BE2C (cell line): ENCODE data around the gene RCAN1.
A peak's percentile ranks its signal among the peaks of the same experiment; 100 is the strongest.

ENCODE experiments used
- DNase-seq: peaks from one replicate; pipeline ENCODE4 v3.0.0-alpha.2; 2020
- H3K27me3 ChIP-seq: fragments of 250-450 bp; sonication (Bioruptor Pico); 2 replicates; pipeline ENCODE4 v1.5.1; 2020; ENCODE audit warnings: mild to moderate bottlenecking
- H3K36me3 ChIP-seq: fragments of 250-450 bp; sonication (Bioruptor Pico); 2 replicates; pipeline ENCODE4 v1.5.1; 2020; ENCODE audit warnings: mild to moderate bottlenecking
- H3K4me1 ChIP-seq: fragments of 250-450 bp; sonication (Bioruptor Pico); 2 replicates; pipeline ENCODE4 v1.5.1; 2020
- H3K4me3 ChIP-seq: 2 replicates; pipeline ENCODE4 v1.5.1; 2011; ENCODE audit warnings: low read depth, low read length
- H3K9me3 ChIP-seq: fragments of 250-450 bp; sonication (Bioruptor Pico); 2 replicates; pipeline ENCODE4 v1.5.1; 2020
- TF ChIP-seq, protein P1 (sequence below): IDR thresholded peaks from 2 replicates; pipeline ENCODE4 v1.5.1; 2012; ENCODE audit warnings: mild to moderate bottlenecking, low read depth, low read length

RCAN1 gene

GRCh38 chr21:34604556-34604955, 10.4 kb downstream of the RCAN1 start:
- Histone ChIP-seq H3K36me3 (no peaks in the 10 kb centered on the region; the same call in 1 of the 2 replicates), H3K4me1 (no peaks in the 10 kb centered on the region), H3K27me3 (no peaks in the 10 kb centered on the region), H3K9me3 (no peaks in the 10 kb centered on the region), H3K4me3 (no peak overlapping the region)
- no peak for DNase-seq
- TF ChIP-seq, protein P1, sequence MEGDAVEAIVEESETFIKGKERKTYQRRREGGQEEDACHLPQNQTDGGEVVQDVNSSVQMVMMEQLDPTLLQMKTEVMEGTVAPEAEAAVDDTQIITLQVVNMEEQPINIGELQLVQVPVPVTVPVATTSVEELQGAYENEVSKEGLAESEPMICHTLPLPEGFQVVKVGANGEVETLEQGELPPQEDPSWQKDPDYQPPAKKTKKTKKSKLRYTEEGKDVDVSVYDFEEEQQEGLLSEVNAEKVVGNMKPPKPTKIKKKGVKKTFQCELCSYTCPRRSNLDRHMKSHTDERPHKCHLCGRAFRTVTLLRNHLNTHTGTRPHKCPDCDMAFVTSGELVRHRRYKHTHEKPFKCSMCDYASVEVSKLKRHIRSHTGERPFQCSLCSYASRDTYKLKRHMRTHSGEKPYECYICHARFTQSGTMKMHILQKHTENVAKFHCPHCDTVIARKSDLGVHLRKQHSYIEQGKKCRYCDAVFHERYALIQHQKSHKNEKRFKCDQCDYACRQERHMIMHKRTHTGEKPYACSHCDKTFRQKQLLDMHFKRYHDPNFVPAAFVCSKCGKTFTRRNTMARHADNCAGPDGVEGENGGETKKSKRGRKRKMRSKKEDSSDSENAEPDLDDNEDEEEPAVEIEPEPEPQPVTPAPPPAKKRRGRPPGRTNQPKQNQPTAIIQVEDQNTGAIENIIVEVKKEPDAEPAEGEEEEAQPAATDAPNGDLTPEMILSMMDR: no peak

GRCh38 chr21:34603710-34604057, 11.2 kb downstream of the RCAN1 start:
- no peaks in the 10 kb centered on the region for H3K9me3 ChIP-seq
- TF ChIP-seq, protein P1: no peak

DNA sequence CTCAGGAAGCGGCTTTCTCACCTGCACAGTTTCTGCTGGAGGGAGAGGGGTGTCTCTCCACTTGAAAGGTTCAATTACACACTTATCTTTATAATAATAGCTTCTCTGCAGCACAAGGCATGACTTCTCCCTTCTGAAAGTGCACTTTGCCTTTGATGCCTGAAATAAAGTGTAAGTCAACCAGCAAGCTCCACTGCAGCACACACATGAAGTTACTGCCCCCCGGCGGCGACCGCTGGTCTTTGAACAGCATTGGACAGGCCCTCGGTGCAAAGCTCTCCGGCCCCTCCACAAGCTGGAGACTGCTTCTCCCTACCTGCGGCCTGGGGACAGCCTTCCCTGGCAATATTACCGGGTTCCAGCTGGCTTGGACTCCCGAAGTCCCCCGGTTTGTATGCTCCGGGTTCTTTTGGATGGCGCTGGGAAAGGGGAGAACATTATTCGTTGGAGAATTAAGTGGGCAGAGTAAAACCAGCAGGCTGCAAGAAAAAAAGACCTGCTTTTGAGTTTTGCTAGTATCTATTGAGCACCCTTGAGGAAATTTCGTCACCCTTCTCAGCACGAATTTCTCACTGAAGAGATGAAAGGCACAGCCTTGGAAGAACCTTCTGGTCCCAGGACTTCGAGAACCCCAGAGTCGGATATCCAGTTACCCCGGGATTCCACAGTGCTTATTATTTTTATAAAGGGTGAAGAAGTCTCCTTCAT, 11.8 kb downstream of the RCAN1 start:
- Histone ChIP-seq H3K4me3 (no peak overlapping the region), H3K27me3 (no peaks in the 10 kb centered on the region), H3K9me3 (no peaks in the 10 kb centered on the region), H3K4me1 (no peaks in the 10 kb centered on the region), H3K36me3 (no peaks in the 10 kb centered on the region; the same call in 1 of the 2 replicates)
- DNase-seq: peak; percentile 81
- TF ChIP-seq, protein P1: peak; percentile 77

More at GRCh38 chr21:34603710-34604057, 11.2 kb downstream of the RCAN1 start:
- H3K4me1 ChIP-seq: no peaks in the 10 kb centered on the region
- no peak for DNase-seq
- H3K36me3 ChIP-seq: no peaks in the 10 kb centered on the region; the same call in 1 of the 2 replicates
- no peak overlapping the region for H3K4me3 ChIP-seq
- H3K27me3 ChIP-seq: no peaks in the 10 kb centered on the region

GRCh38 chr21:34602061-34602460, 12.9 kb downstream of the RCAN1 start:
- H3K4me3 ChIP-seq: no peak overlapping the region
- TF ChIP-seq, protein P1: no peak
- H3K4me1 ChIP-seq: no peaks in the 10 kb centered on the region
- no peaks in the 10 kb centered on the region; the same call in 1 of the 2 replicates for H3K36me3 ChIP-seq
- H3K9me3 ChIP-seq: no peaks in the 10 kb centered on the region
- H3K27me3 ChIP-seq: no peaks in the 10 kb centered on the region
- no peak for DNase-seq

DNA sequence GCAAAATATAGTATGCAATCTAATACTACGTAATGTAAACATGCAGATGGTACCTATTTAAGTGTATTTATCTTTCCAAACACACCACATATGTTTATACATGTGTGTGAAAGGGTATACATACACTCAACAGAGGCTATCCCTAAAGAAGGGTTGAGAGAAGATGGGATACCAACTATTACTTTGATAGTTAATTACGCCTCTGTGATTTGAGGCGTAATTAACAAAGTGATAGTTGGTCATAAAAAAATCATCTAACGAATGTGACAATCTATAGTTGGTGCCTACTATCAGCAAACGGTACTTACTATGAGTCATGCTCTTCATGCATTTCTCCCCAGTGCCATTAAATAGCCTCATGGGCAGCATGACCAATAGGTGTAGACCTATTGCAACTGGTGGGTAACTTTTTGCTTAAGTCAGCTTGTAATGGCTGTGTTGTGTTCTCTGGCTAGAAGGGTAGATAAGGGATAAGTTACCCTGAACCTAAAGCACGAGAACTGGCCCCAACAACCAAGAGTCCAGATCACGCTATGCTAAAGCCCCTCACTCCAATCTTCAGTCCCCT, 15.3 kb downstream of the RCAN1 start:
- no peak for DNase-seq
- Histone ChIP-seq H3K4me1 (no peaks in the 10 kb centered on the region), H3K36me3 (no peaks in the 10 kb centered on the region; the same call in 1 of the 2 replicates), H3K9me3 (no peaks in the 10 kb centered on the region), H3K4me3 (no peak overlapping the region), H3K27me3 (no peaks in the 10 kb centered on the region)
- TF ChIP-seq, protein P1: no peak

- no peak for DNase-seq
- no peaks in the 10 kb centered on the region; the same call in 1 of the 2 replicates for H3K36me3 ChIP-seq
- TF ChIP-seq, protein P1: no peak
- H3K27me3 ChIP-seq: no peaks in the 10 kb centered on the region
- no peaks in the 10 kb centered on the region for H3K4me1 ChIP-seq
- no peaks in the 10 kb centered on the region for H3K9me3 ChIP-seq
- no peak overlapping the region for H3K4me3 ChIP-seq
Observed at GRCh38 chr21:34598931-34599400, 15.9 kb downstream of the RCAN1 start.
